ENCODE measurements around the gene BSPRY. TPM values are rescaled to one million over a fixed set of nuclear protein-coding genes. Genes with fewer than 3 reads are reported as not detected.
"Not testable (repeated sequence)": the region's sequence is repeated elsewhere in the genome, so short reads cannot be mapped to it uniquely, and the experiment has no call there.

The BSPRY gene
- total and polyA plus RNA-seq, 3 experiments from 2014 or later = 0.55 to 1.8 (median 1.4) TPM

- H3K27ac ChIP-seq (ENCODE audit: low read depth, low read length); H3K4me1 ChIP-seq (ENCODE audit: insufficient read depth, low read length); H3K9me3 Mint-ChIP-seq; H3K4me3 ChIP-seq (ENCODE audit: low read length); H3K4me3 Mint-ChIP-seq; H3K27ac Mint-ChIP-seq; H3K27me3 ChIP-seq (ENCODE audit: insufficient read depth, low read length, poor library complexity, severe bottlenecking); CTCF ChIA-PET; POLR2A ChIA-PET; H3K4me1 Mint-ChIP-seq; H3K27me3 Mint-ChIP-seq; H3K36me3 ChIP-seq (ENCODE audit: insufficient read depth, low read length); H3K36me3 Mint-ChIP-seq; DNase-seq; H3K9me3 ChIP-seq (ENCODE audit: low read length): not testable (repeated sequence)
Observed at GRCh38 chr9:113381441-113381840, 32.1 kb downstream of the BSPRY start.

- ChIA-PET CTCF (no interaction called here), POLR2A (no interaction called here)
- peaks cover 0 to 9% (median 0%) of the 10 kb centered on the region in 3 donors for H3K4me1 Mint-ChIP-seq
- H3K9me3 Mint-ChIP-seq = no peaks in the 10 kb centered on the region
- Histone ChIP-seq H3K36me3 (ENCODE audit: insufficient read depth, low read length) (no peaks in the 10 kb centered on the region), H3K9me3 (ENCODE audit: low read length) (no peaks in the 10 kb centered on the region), H3K4me1 (ENCODE audit: insufficient read depth, low read length) (no peaks in the 10 kb centered on the region), H3K4me3 (ENCODE audit: low read length) (no peak overlapping the region), H3K27ac (ENCODE audit: low read depth, low read length) (no peak overlapping the region), H3K27me3 (ENCODE audit: insufficient read depth, low read length, poor library complexity, severe bottlenecking) (no peaks in the 10 kb centered on the region)
- peaks cover 0 to 8% (median 0%) of the 10 kb centered on the region in 3 donors for H3K36me3 Mint-ChIP-seq
- DNase-seq = no peak
- peak overlapping the region in 1 of 7 donors; percentile 1 for H3K4me3 Mint-ChIP-seq
- peak overlapping the region in 1 of 8 donors; percentile 62 for H3K27ac Mint-ChIP-seq
- no peaks in the 10 kb centered on the region for H3K27me3 Mint-ChIP-seq
Observed at GRCh38 chr9:113381909-113382411, 32.6 kb downstream of the BSPRY start.

- ChIA-PET POLR2A (no interaction called here), CTCF (no interaction called here)
- H3K27ac Mint-ChIP-seq = no peak overlapping the region
- H3K4me3 Mint-ChIP-seq = no peak overlapping the region
- no peak for DNase-seq
- Histone ChIP-seq H3K36me3 (ENCODE audit: insufficient read depth, low read length) (peaks cover 7% of the 10 kb centered on the region), H3K27me3 (ENCODE audit: insufficient read depth, low read length, poor library complexity, severe bottlenecking) (no peaks in the 10 kb centered on the region), H3K4me3 (ENCODE audit: low read length) (no peak overlapping the region), H3K9me3 (ENCODE audit: low read length) (no peaks in the 10 kb centered on the region), H3K4me1 (ENCODE audit: insufficient read depth, low read length) (no peaks in the 10 kb centered on the region), H3K27ac (ENCODE audit: low read depth, low read length) (no peak overlapping the region)
- H3K9me3 Mint-ChIP-seq = no peaks in the 10 kb centered on the region
- H3K36me3 Mint-ChIP-seq = peaks cover 4 to 54% (median 12%) of the 10 kb centered on the region in 3 donors
- H3K27me3 Mint-ChIP-seq = no peaks in the 10 kb centered on the region
- no peaks in the 10 kb centered on the region for H3K4me1 Mint-ChIP-seq
Observed at GRCh38 chr9:113386571-113387393, 37.4 kb downstream of the BSPRY start.

DNA sequence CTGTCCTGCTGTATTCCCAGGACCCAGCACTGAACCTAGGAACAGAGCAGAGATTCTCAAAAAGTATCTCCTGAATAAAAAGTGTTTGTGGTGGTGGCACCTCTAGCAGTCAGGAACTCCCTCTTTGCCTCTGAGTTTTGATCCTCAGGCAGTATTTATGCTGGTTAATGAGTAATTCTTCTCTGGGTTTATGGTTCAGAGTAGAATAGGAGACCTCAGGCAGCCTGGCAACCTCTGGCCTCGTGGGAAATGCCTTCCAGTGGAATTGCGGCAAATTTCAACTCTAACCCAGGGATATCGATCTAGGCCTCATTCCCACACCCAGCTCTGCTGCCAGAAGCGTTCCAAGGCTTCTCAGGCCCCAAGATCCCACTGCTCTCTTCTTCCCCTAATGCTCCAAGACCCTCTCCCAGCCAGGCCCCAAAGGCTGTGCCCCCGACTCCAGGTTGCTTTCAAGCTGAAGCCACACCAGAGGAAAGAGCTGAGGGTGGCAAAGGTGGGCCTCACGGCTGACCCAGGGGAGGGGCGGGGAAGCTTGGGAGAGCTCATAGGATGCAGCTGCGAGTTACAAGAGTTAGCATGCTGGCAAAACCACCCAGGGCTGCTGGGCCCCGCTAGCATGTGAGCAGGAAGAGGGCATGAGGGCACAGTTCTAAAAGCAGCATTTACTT lies 38.4 kb downstream of the BSPRY start:
- ChIA-PET POLR2A (no interaction called here), CTCF (no interaction called here)
- Histone ChIP-seq H3K9me3 (ENCODE audit: low read length) (no peaks in the 10 kb centered on the region), H3K27me3 (ENCODE audit: insufficient read depth, low read length, poor library complexity, severe bottlenecking) (no peaks in the 10 kb centered on the region), H3K4me3 (ENCODE audit: low read length) (no peak overlapping the region), H3K36me3 (ENCODE audit: insufficient read depth, low read length) (peaks cover 12% of the 10 kb centered on the region), H3K4me1 (ENCODE audit: insufficient read depth, low read length) (no peaks in the 10 kb centered on the region), H3K27ac (ENCODE audit: low read depth, low read length) (no peak overlapping the region)
- H3K27ac Mint-ChIP-seq = no peak overlapping the region
- DNase-seq = no peak
- no peak overlapping the region for H3K4me3 Mint-ChIP-seq
- H3K27me3 Mint-ChIP-seq = no peaks in the 10 kb centered on the region
- no peaks in the 10 kb centered on the region for H3K9me3 Mint-ChIP-seq
- peaks cover 8 to 62% (median 12%) of the 10 kb centered on the region in 3 donors for H3K36me3 Mint-ChIP-seq
- no peaks in the 10 kb centered on the region for H3K4me1 Mint-ChIP-seq

- no peaks in the 10 kb centered on the region for H3K4me1 ChIP-seq (ENCODE audit: insufficient read depth, low read length)
- no peak overlapping the region for H3K4me3 ChIP-seq (ENCODE audit: low read length)
- POLR2A ChIA-PET = no interaction called here
- H3K27me3 Mint-ChIP-seq = no peaks in the 10 kb centered on the region
- no peak overlapping the region for H3K4me3 Mint-ChIP-seq
- peaks cover 12% of the 10 kb centered on the region for H3K36me3 ChIP-seq (ENCODE audit: insufficient read depth, low read length)
- CTCF ChIA-PET = no interaction called here
- no peaks in the 10 kb centered on the region for H3K9me3 ChIP-seq (ENCODE audit: low read length)
- H3K4me1 Mint-ChIP-seq = no peaks in the 10 kb centered on the region
- H3K27me3 ChIP-seq (ENCODE audit: insufficient read depth, low read length, poor library complexity, severe bottlenecking) = no peaks in the 10 kb centered on the region
- no peaks in the 10 kb centered on the region for H3K9me3 Mint-ChIP-seq
- peaks cover 8 to 68% (median 15%) of the 10 kb centered on the region in 3 donors for H3K36me3 Mint-ChIP-seq
- DNase-seq = no peak
- H3K27ac Mint-ChIP-seq = no peak overlapping the region
- H3K27ac ChIP-seq (ENCODE audit: low read depth, low read length) = no peak overlapping the region
Observed at GRCh38 chr9:113388833-113389232, 39.5 kb downstream of the BSPRY start.

- H3K27me3 Mint-ChIP-seq = no peaks in the 10 kb centered on the region
- Histone ChIP-seq H3K36me3 (ENCODE audit: insufficient read depth, low read length) (peaks cover 12% of the 10 kb centered on the region), H3K4me3 (ENCODE audit: low read length) (no peak overlapping the region), H3K9me3 (ENCODE audit: low read length) (no peaks in the 10 kb centered on the region), H3K4me1 (ENCODE audit: insufficient read depth, low read length) (no peaks in the 10 kb centered on the region), H3K27me3 (ENCODE audit: insufficient read depth, low read length, poor library complexity, severe bottlenecking) (no peaks in the 10 kb centered on the region), H3K27ac (ENCODE audit: low read depth, low read length) (no peak overlapping the region)
- H3K4me3 Mint-ChIP-seq = no peak overlapping the region
- H3K4me1 Mint-ChIP-seq = no peaks in the 10 kb centered on the region
- POLR2A ChIA-PET = no interaction called here
- no peak overlapping the region for H3K27ac Mint-ChIP-seq
- H3K9me3 Mint-ChIP-seq = no peaks in the 10 kb centered on the region
- CTCF ChIA-PET = no interaction called here
- no peak for DNase-seq
- peaks cover 8 to 68% (median 15%) of the 10 kb centered on the region in 3 donors for H3K36me3 Mint-ChIP-seq
Observed at GRCh38 chr9:113389451-113389850, 40.1 kb downstream of the BSPRY start.

DNA sequence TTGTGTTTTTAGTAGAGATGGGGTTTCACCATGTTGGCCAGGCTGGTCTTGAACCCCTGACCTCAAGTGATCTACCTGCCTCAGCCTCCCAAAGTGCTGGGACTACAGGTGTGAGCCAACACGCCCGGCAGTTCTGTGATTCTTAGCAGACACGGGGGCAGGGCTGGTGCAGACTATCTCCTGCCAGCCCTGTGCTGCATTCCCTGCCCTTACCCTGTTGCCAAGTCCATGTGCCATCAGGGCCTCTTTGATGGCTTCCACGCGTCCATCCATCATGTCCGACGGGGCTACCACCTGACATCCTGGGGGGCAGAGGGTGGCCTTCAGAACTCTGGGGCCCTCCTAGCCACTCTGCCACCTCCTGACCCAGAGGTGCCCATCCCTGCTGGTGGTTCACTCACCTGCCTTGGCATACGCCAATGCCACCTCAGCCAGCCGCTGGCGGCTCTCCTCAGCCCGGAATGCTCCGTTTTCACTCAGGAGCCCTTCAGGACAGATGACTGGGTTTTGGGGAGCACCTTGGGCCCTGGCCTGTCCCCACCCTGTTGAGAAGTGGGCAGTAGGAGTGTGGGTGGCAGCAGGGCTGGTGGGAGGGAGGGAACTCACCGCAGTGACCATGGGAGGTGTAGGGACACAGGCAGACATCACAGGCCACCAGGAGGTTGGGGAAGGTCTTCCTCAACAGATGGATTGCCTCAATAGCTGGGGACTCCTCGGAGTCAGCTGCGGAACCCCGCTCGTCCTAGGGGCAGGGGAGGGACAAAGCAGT lies 41.0 kb downstream of the BSPRY start:
- Histone ChIP-seq H3K27ac (ENCODE audit: low read depth, low read length) (no peak overlapping the region), H3K9me3 (ENCODE audit: low read length) (no peaks in the 10 kb centered on the region), H3K36me3 (ENCODE audit: insufficient read depth, low read length) (peaks cover 12% of the 10 kb centered on the region), H3K27me3 (ENCODE audit: insufficient read depth, low read length, poor library complexity, severe bottlenecking) (no peaks in the 10 kb centered on the region), H3K4me1 (ENCODE audit: insufficient read depth, low read length) (no peaks in the 10 kb centered on the region), H3K4me3 (ENCODE audit: low read length) (no peak overlapping the region)
- Mint-ChIP-seq H3K9me3 (no peaks in the 10 kb centered on the region), H3K27ac (no peak overlapping the region), H3K27me3 (no peaks in the 10 kb centered on the region), H3K4me3 (no peak overlapping the region), H3K4me1 (peaks cover 0 to 2% (median 0%) of the 10 kb centered on the region in 3 donors), H3K36me3 (peaks cover 8 to 75% (median 18%) of the 10 kb centered on the region in 3 donors)
- DNase-seq = no peak
- ChIA-PET POLR2A (no interaction called here), CTCF (interaction anchor here (1.0 to 2.1 kb wide), 2 partner anchors 9 to 11 kb away, joined by 4 to 9 read pairs; partner anchors contain the start of gene ALAD)

DNA sequence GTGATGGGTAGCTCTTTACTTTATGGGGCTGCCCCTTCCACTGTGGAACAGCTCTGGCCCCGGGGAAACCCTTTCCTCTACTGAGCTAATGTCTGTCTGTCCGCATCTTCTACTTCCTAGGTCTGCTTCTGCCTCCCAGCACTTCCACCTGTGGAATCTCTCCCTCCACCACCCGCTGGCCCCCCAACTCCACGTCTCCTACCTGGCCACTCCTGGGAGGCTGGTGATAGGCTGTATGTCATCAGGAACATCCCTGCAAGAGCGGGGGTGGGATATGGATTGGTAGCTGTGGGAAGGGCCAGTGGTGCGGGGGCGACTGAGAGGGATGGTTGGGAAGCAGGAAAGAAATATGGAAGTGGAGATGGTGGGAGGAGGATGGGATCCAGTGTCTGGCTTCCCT lies 42.6 kb downstream of the BSPRY start:
- Histone ChIP-seq H3K9me3 (ENCODE audit: low read length) (no peaks in the 10 kb centered on the region), H3K4me1 (ENCODE audit: insufficient read depth, low read length) (no peaks in the 10 kb centered on the region), H3K27ac (ENCODE audit: low read depth, low read length) (no peak overlapping the region), H3K27me3 (ENCODE audit: insufficient read depth, low read length, poor library complexity, severe bottlenecking) (no peaks in the 10 kb centered on the region), H3K36me3 (ENCODE audit: insufficient read depth, low read length) (peaks cover 12% of the 10 kb centered on the region), H3K4me3 (ENCODE audit: low read length) (no peak overlapping the region)
- Mint-ChIP-seq H3K9me3 (no peaks in the 10 kb centered on the region), H3K4me1 (peaks cover 0 to 4% (median 4%) of the 10 kb centered on the region in 3 donors), H3K27me3 (peaks cover 0 to 2% of the 10 kb centered on the region in 2 donors), H3K36me3 (peaks cover 8 to 74% (median 18%) of the 10 kb centered on the region in 3 donors), H3K4me3 (no peak overlapping the region), H3K27ac (peak overlapping the region in 1 of 8 donors; percentile 51)
- POLR2A ChIA-PET = no interaction called here
- no peak for DNase-seq
- CTCF ChIA-PET = interaction anchor here (2.1 kb wide), 1 partner anchor 9 kb away, joined by 9 read pairs; the partner anchor contains the start of gene ALAD
